Measurements from ENCODE around the gene ACTR1B.
"Not testable (repeated sequence)": the region's sequence is repeated elsewhere in the genome, so short reads cannot be mapped to it uniquely, and the experiment has no call there.

ACTR1B gene

GRCh38 chr2:97645112-97645694 is 18.6 kb downstream of the ACTR1B start:
- TF ChIP-seq GATA1 (IDR thresholded peaks at IDR 0.05; ENCODE audit: low read depth, low read length) (no peak), POLR2A (IDR thresholded peaks at IDR 0.05; ENCODE audit: low read length) (no peak)
- no peak for DNase-seq

GRCh38 chr2:97644023-97644717 is 19.7 kb downstream of the ACTR1B start:
- DNase-seq, result no peak
- no peak for TF ChIP-seq GATA1 (IDR thresholded peaks at IDR 0.05; ENCODE audit: low read depth, low read length)
- TF ChIP-seq POLR2A (IDR thresholded peaks at IDR 0.05; ENCODE audit: low read length), result no peak

DNA sequence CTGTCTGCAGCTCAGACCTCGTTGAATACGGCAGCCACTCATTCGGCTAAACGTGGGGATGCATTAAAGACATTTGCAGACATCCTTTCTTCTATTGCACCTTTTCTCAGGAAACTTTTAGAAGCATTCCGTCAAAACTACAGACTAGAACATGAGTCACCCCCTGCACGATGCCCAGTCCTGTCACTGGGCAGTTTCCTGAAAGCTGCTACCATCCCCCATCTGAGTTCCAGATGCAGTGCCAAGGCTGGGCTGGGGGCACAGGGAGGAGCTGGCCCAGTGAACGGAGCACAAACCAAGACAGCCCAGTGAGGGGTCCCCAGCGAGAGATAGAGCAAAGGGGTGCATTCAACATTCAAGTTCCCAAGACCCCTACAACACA is 37.8 kb downstream of the ACTR1B start:
- DNase-seq, result not testable (repeated sequence)

GRCh38 chr2:97625354-97626048 is 38.3 kb downstream of the ACTR1B start:
- not testable (repeated sequence) for DNase-seq

DNA sequence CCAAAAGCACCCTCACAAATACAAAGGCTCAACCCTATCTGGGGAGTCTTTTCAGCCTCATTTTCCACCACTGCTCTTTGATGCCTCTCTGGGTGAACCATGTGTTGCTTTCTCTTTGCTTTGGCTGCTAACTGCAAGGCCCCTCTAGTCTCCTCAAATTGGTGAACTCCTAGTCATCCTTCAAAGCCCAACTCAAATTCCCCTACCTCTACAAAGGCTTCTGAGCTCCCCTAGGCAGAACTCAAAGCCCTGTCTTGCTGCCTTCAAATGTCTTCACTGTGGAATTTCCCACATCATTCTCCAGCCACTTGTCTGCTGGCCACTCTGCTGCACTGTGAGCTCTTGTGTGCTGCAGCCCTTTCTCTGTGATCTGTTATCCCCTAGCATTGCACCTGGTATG is 40.9 kb downstream of the ACTR1B start:
- not testable (repeated sequence) for DNase-seq

DNA sequence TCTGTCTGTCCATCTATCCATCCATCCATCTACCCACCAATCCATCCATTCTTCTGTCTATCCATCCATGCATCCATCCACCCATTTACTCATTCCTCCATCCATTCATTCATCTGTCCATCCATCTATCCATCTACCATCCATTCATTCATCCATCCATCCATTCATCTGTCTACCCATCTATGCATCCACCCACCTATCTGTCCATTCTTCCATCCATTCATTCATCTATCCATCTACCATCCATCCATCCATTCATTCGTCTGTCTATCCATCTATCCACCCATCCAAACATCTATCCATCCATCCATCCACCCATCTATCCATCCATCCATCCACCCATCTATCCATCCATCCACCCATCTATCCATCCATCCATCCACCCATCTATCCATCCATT is 43.4 kb downstream of the ACTR1B start:
- DNase-seq, result not testable (repeated sequence)

DNA sequence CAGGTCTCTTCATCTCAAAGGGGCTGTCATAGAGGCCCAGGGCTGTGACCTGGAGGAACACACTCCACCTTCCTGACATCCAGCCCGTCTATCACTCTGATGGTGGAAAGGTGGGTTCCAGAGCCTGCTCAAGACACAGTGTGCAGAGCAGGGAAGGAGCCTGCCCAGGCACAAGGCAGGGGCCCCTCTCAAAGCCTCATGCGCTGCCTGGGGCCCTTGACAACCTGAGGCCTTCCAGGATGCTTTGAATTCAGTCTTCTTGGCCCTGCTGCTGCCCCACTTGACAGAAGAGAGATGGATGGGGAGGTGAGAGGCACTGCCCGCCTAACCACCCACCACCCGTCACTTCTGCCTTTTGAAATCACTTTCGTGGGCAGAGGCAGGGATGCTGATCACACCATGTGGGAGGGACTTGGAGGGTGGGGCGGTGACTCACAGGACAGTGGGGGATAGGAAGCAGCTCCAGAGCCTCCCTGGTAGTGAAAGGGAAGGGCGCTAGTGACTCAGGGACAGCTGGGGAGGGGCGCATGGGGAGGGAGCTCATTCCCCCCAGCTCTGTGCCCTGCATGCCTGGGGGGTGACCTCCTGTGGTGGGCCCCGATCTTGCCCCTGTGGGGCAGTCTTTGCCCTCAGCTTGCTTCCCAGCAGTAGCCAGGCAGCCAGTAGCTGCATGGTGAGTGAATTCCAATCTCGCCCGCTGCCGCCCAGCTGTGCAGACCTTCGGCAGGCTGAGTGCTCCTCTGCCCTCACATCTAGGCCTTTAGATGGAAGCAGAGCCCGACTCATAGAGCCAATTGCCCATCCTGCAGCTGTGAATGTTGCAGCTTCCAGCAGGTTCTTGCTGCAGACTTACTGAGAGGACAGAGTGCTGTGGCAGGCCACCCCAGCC is 44.7 kb downstream of the ACTR1B start:
- not testable (repeated sequence) for DNase-seq

DNA sequence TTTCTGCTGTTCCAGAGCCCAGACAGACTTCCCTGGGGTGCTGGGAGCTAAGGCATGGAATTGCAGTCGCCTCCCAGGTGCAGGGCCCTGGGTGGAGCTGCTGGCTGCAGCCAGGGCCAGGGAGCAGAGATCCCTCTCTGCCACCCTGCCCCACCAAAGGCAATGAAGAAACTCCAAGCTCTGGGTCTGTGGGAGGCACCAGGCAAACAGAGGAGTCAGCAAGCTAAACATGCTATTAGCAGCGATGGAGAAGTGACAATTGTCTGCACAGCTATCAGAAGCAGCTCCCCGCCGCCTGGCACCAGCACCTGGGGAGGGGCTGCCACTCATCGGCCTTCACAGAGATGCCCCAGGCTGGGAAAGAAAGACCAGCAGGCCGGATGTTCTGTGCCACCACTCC is 45.9 kb downstream of the ACTR1B start:
- no peak for DNase-seq
- no peak for TF ChIP-seq GATA1 (IDR thresholded peaks at IDR 0.05; ENCODE audit: low read depth, low read length)
- TF ChIP-seq POLR2A (IDR thresholded peaks at IDR 0.05; ENCODE audit: low read length), result no peak

- not testable (repeated sequence) for DNase-seq
These were observed 48.1 kb downstream of the ACTR1B start for GRCh38 chr2:97615746-97616145.

DNA sequence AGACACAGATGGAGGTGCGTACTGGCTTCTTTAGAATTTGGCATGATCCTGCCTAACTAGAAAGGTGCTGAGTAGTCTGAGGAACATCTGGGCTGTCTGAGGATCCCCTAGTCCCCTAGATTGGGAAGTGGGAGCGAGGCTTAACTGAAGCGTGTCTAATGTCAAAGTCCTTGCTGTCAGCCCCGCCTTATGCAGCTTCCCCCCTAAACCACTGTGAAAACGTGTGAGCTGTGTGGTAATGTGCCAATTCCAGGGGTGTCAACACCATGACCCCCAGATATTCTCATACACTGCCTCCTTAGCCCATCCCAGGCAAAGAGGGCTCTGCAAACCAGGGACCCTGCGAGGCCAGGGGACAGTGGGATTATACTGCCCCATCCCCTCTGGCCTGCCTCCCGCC is 51.9 kb downstream of the ACTR1B start:
- DNase-seq, result not testable (repeated sequence)

GRCh38 chr2:97608745-97609144 is 55.1 kb downstream of the ACTR1B start:
- not testable (repeated sequence) for DNase-seq
